Natural killer cell (primary cell): ENCODE measurements around the gene DERL2. TPM values are rescaled to one million over a fixed set of nuclear protein-coding genes. Genes with fewer than 3 reads are reported as not detected.

Experiments used
- ATAC-seq, 3 donors: fragments of 150-1000 bp in 2 of 3; fragments of 200-7000 bp in 1 of 3; cut with Tn5 transposase; 1 replicate in 1 of 3; 2 replicates in 2 of 3; pipeline ENCODE4 v1.10.0; 2021; ENCODE audit warnings: mild to moderate bottlenecking in 2 of 3, moderate library complexity in 2 of 3
- DNase-seq, 2 donors: peaks; one replicate each; pipeline versions ENCODE4 v3.0.0 to v3.0.0-alpha.2; 2013 to 2021; ENCODE audit warnings: mixed read lengths in 1 of 2
- H3K27ac ChIP-seq: one replicate; pipeline ENCODE4 v1.5.1; 2013; ENCODE audit warnings: mild to moderate bottlenecking, low read length
- H3K27me3 ChIP-seq: one replicate; pipeline ENCODE4 v1.6.1; 2013; ENCODE audit warnings: low read length; ENCODE audit not compliant: control insufficient read depth, insufficient read depth
- H3K36me3 ChIP-seq: one replicate; pipeline ENCODE4 v1.6.1; 2013; ENCODE audit warnings: low read length; ENCODE audit not compliant: control insufficient read depth, insufficient read depth
- H3K4me1 ChIP-seq: one replicate; pipeline ENCODE4 v1.6.1; 2013; ENCODE audit warnings: low read length; ENCODE audit not compliant: control insufficient read depth, insufficient read depth
- H3K4me3 ChIP-seq: one replicate; pipeline ENCODE4 v1.5.1; 2013; ENCODE audit warnings: low read length
- H3K9me3 ChIP-seq: one replicate; pipeline ENCODE4 v1.6.1; 2013; ENCODE audit warnings: low read length; ENCODE audit not compliant: control insufficient read depth, insufficient read depth
- H3K27ac Mint-ChIP-seq, 2 donors: one replicate each; pipeline ENCODE4 v1.8.0; 2022; ENCODE audit warnings: mild to moderate bottlenecking in 2 of 2, mixed read lengths in 2 of 2, moderate library complexity in 1 of 2
- H3K27me3 Mint-ChIP-seq, 2 donors: one replicate each; pipeline ENCODE4 v1.8.0; 2022; ENCODE audit warnings: low read depth in 2 of 2, mixed read lengths in 2 of 2
- H3K36me3 Mint-ChIP-seq: one replicate; pipeline ENCODE4 v1.8.0; 2022; ENCODE audit warnings: mixed read lengths
- H3K4me1 Mint-ChIP-seq, 2 donors: one replicate each; pipeline ENCODE4 v1.8.0; 2022; ENCODE audit warnings: mixed read lengths in 2 of 2
- H3K4me3 Mint-ChIP-seq: one replicate; pipeline ENCODE4 v1.8.0; 2022; ENCODE audit warnings: mild to moderate bottlenecking, moderate library complexity, mixed read lengths
- H3K9me3 Mint-ChIP-seq, 2 donors: one replicate each; pipeline ENCODE4 v1.8.0; 2022; ENCODE audit warnings: mixed read lengths in 2 of 2
- WGBS: methylation state at CpG from one replicate; pipeline ENCODE4 v1.1.7; 2013; ENCODE audit warnings: missing lambda C conversion rate; ENCODE audit not compliant: insufficient coverage; 5-methylcytosine and 5-hydroxymethylcytosine counted together
- intact Hi-C: fragments of 100-400 bp; cut with micrococcal nuclease; formaldehyde crosslinking; loops from one replicate; pipeline ENCODE4 v1.14.2; 2022
- total RNA-seq, 4 donors: library from RNA; stranded (reverse); fragments of 120-200 nt in 1 of 4; gene quantifications; one replicate each; pipeline versions ENCODE4 v1.2.3 to v1.2.4, GENCODE V29; 2013 to 2022
- TF ChIP-seq, protein P1 (sequence below): fragments of 200-600 bp; IDR thresholded peaks from one replicate; pipeline ENCODE4 v1.8.0; 2022; ENCODE audit warnings: antibody characterized with exemption

DERL2 gene
- total RNA-seq, 3 donors from 2014 or later (not counting 1 experiment from before 2014, with no cell fraction given) = 86.0 to 105 (median 94.3) TPM

DNA sequence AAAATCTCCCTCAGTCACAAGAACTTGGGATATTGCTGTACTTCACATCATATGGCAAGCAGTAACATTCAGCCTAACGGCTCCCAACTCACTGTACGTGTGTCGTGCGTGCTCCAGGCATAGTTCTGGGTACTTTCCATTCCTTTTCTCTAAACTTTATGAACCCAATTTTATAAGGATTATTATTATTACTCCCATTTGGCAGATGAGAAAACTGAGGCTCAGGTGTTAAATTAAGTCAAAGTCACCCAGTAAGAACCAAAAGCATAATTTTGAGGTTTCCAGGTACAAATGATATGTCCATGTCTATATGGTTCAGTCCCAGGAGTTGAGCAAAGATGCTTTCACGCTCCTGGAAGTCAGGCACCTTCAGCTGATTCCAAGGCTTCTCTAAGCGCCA, 42.2 kb downstream of the DERL2 start:
- no peak for DNase-seq
- peaks cover 7 to 8% of the 10 kb centered on the region in 2 donors for H3K4me1 Mint-ChIP-seq
- ATAC-seq = no peak
- TF ChIP-seq, protein P1, sequence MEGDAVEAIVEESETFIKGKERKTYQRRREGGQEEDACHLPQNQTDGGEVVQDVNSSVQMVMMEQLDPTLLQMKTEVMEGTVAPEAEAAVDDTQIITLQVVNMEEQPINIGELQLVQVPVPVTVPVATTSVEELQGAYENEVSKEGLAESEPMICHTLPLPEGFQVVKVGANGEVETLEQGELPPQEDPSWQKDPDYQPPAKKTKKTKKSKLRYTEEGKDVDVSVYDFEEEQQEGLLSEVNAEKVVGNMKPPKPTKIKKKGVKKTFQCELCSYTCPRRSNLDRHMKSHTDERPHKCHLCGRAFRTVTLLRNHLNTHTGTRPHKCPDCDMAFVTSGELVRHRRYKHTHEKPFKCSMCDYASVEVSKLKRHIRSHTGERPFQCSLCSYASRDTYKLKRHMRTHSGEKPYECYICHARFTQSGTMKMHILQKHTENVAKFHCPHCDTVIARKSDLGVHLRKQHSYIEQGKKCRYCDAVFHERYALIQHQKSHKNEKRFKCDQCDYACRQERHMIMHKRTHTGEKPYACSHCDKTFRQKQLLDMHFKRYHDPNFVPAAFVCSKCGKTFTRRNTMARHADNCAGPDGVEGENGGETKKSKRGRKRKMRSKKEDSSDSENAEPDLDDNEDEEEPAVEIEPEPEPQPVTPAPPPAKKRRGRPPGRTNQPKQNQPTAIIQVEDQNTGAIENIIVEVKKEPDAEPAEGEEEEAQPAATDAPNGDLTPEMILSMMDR = no peak
- Histone ChIP-seq H3K9me3 (no peaks in the 10 kb centered on the region), H3K27me3 (no peaks in the 10 kb centered on the region), H3K4me3 (no peak overlapping the region), H3K27ac (no peak overlapping the region), H3K4me1 (peaks cover 6% of the 10 kb centered on the region), H3K36me3 (peaks cover 43% of the 10 kb centered on the region)
- WGBS = 97% methylated on average over 6 of the region's 6 CpGs
- no peaks in the 10 kb centered on the region for H3K27me3 Mint-ChIP-seq
- H3K36me3 Mint-ChIP-seq = peaks cover 7% of the 10 kb centered on the region
- intact Hi-C loops = no loop called here
- no peak overlapping the region for H3K4me3 Mint-ChIP-seq
- H3K9me3 Mint-ChIP-seq = no peaks in the 10 kb centered on the region
- H3K27ac Mint-ChIP-seq = no peak overlapping the region

- H3K36me3 ChIP-seq = peaks cover 23% of the 10 kb centered on the region
- no CpG with 5 or more reads among the region's 1 CpG for WGBS
- H3K27me3 ChIP-seq = no peaks in the 10 kb centered on the region
- ATAC-seq = no peak
- H3K9me3 ChIP-seq = no peaks in the 10 kb centered on the region
- Mint-ChIP-seq H3K36me3 (no peaks in the 10 kb centered on the region), H3K27ac (peak overlapping the region; percentile 81 to 92), H3K27me3 (no peaks in the 10 kb centered on the region), H3K4me3 (peak overlapping the region; percentile 81), H3K4me1 (peaks cover 19 to 27% of the 10 kb centered on the region in 2 donors), H3K9me3 (no peaks in the 10 kb centered on the region)
- intact Hi-C loops = loop anchor here (1.0 to 10.0 kb wide), 4 partner anchors 20 to 325 kb away; partner anchors contain the start of genes NUP88, USP6 and ZNF232
- peak overlapping the region; percentile 19 for H3K4me3 ChIP-seq
- DNase-seq = no peak
- H3K27ac ChIP-seq = peak overlapping the region; percentile 70
- TF ChIP-seq, protein P1 = peak; percentile 62
- H3K4me1 ChIP-seq = peaks cover 13% of the 10 kb centered on the region
These were observed 46.6 kb downstream of the DERL2 start for GRCh38 chr17:5439446-5439764.

DNA sequence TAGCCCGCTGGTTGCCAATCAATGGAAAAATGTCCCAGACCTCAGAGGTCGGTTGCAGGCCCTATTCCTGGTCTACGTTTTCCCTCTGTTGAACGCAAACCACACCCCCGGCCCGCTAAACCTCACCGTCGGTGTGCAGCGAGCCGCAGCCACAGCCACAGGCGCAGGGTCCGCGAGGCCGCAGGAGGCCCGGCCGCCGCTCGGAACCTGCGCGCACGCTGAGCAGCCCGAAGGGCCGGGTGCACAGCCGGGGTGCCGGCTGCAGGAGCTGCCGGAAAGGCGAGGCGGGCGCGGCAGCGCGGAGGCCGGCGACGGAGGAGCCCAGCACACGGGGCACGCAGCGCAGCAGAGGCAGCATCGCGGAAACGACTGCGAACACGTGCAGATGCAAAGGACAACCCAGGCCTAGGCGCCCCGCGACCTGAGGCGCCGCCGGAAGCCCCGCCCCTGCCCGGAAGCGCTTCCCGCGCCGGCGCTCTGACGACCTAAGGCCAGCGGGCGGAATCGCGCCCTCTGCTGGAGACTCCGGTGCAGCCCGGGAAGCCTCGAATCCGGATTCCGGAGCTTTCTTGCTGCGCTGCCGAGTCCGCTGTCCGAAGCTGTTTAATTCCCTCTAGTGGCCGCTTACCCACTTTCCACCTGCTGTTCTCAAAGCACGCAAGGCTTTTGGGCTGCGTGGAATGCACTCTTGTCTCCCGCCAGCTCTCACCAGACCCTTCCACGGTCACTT, 47.1 kb downstream of the DERL2 start, which contains the start of gene C1QBP:
TSS of gene C1QBP (minus strand) at position 440 of the 730 bp plus-strand sequence. CDS start at position 358, 82 bp downstream.
- Histone ChIP-seq H3K36me3 (peaks cover 21% of the 10 kb centered on the region), H3K27me3 (no peaks in the 10 kb centered on the region), H3K4me1 (peaks cover 13% of the 10 kb centered on the region), H3K9me3 (no peaks in the 10 kb centered on the region), H3K4me3 (peak within 1 kb of the TSS; percentile 51), H3K27ac (peak within 1 kb of the TSS; percentile 70)
- Mint-ChIP-seq H3K4me1 (peaks cover 19 to 27% of the 10 kb centered on the region in 2 donors), H3K27ac (peak within 1 kb of the TSS; percentile 81 to 92), H3K4me3 (peak within 1 kb of the TSS; percentile 81), H3K9me3 (no peaks in the 10 kb centered on the region), H3K27me3 (no peaks in the 10 kb centered on the region), H3K36me3 (no peaks in the 10 kb centered on the region)
- WGBS = under 1% methylated on average over 73 of the region's 75 CpGs
- intact Hi-C loops = loop anchor here (1.0 to 10.0 kb wide), 4 partner anchors 20 to 324 kb away; partner anchors contain the start of genes NUP88, USP6 and ZNF232
- DNase-seq = peak; percentile 95 to 97
- TF ChIP-seq, protein P1 = peak; percentile 97
- peak; percentile 93 to 98 (median 95) for ATAC-seq
